ENCODE measurements around the gene TC2N. TPM values are rescaled to one million over a fixed set of nuclear protein-coding genes. Genes with fewer than 3 reads are reported as not detected.
"Not testable (repeated sequence)": the region's sequence is repeated elsewhere in the genome, so short reads cannot be mapped to it uniquely, and the experiment has no call there.

The TC2N gene
- total RNA-seq, 2 experiments from 2014 or later: 180 to 195 TPM

- H3K27me3 Mint-ChIP-seq, H3K27ac Mint-ChIP-seq, H3K4me1 Mint-ChIP-seq, H3K4me3 Mint-ChIP-seq, DNase-seq, CTCF ChIA-PET: not testable (repeated sequence)
- Mint-ChIP-seq H3K9me3 (peaks cover 42% of the 10 kb centered on the region), H3K36me3 (ENCODE audit: low read depth) (peaks cover 79% of the 10 kb centered on the region)
- POLR2A ChIA-PET: interaction anchor here (0.6 to 1.4 kb wide), 2 partner anchors 61 to 233 kb away, joined by 3 read pairs; partner anchors contain the start of gene TC2N
Measured at GRCh38 chr14:91806094-91806493, 61.2 kb downstream of the TC2N start.

GRCh38 chr14:91805659-91806058, 61.7 kb downstream of the TC2N start:
- H3K9me3 Mint-ChIP-seq: peaks cover 38% of the 10 kb centered on the region
- ChIA-PET CTCF (interaction anchor here (1.4 kb wide), 1 partner anchor 192 kb away, joined by 4 read pairs; no protein-coding TSS in a partner anchor), POLR2A (interaction anchor here (0.6 to 1.4 kb wide), 2 partner anchors 61 to 234 kb away, joined by 3 read pairs; partner anchors contain the start of gene TC2N)
- DNase-seq: no peak
- H3K4me1 Mint-ChIP-seq: no peaks in the 10 kb centered on the region
- no peak overlapping the region for H3K4me3 Mint-ChIP-seq
- no peak overlapping the region for H3K27ac Mint-ChIP-seq
- H3K27me3 Mint-ChIP-seq: no peaks in the 10 kb centered on the region
- H3K36me3 Mint-ChIP-seq (ENCODE audit: low read depth): peaks cover 75% of the 10 kb centered on the region

GRCh38 chr14:91801358-91801757, 66.0 kb downstream of the TC2N start:
- Mint-ChIP-seq H3K36me3 (ENCODE audit: low read depth) (peaks cover 45% of the 10 kb centered on the region), H3K27ac (no peak overlapping the region), H3K9me3 (peaks cover 8% of the 10 kb centered on the region), H3K27me3 (no peaks in the 10 kb centered on the region), H3K4me1 (peaks cover 5% of the 10 kb centered on the region), H3K4me3 (no peak overlapping the region)
- CTCF ChIA-PET: interaction anchor here (2.4 kb wide), 1 partner anchor 110 kb away, joined by 10 read pairs; no protein-coding TSS in a partner anchor
- no peak for DNase-seq
- POLR2A ChIA-PET: interaction anchor here (0.9 to 1.1 kb wide), 2 partner anchors 23 to 62 kb away, joined by 3 to 4 read pairs; no protein-coding TSS in a partner anchor

GRCh38 chr14:91796617-91797347, 70.6 kb downstream of the TC2N start:
- POLR2A ChIA-PET: interaction anchor here (0.6 to 1.0 kb wide), 2 partner anchors 244 to 1523 kb away, joined by 3 read pairs; no protein-coding TSS in a partner anchor

GRCh38 chr14:91793704-91794103, 73.6 kb downstream of the TC2N start:
- no peaks in the 10 kb centered on the region for H3K9me3 Mint-ChIP-seq
- CTCF ChIA-PET: interaction anchor here (1.3 kb wide), 1 partner anchor 118 kb away, joined by 4 read pairs; no protein-coding TSS in a partner anchor
- H3K36me3 Mint-ChIP-seq (ENCODE audit: low read depth): peaks cover 58% of the 10 kb centered on the region
- no peak overlapping the region for H3K4me3 Mint-ChIP-seq
- DNase-seq: no peak
- H3K4me1 Mint-ChIP-seq: peaks cover 25% of the 10 kb centered on the region
- H3K27ac Mint-ChIP-seq: no peak overlapping the region
- POLR2A ChIA-PET: interaction anchor here (0.7 kb wide), 1 partner anchor 73 kb away, joined by 3 read pairs; no protein-coding TSS in a partner anchor
- no peaks in the 10 kb centered on the region for H3K27me3 Mint-ChIP-seq

More at GRCh38 chr14:91796617-91797347, 70.6 kb downstream of the TC2N start:
- H3K4me1 Mint-ChIP-seq: peaks cover 25% of the 10 kb centered on the region
- CTCF ChIA-PET: no interaction called here
- no peak overlapping the region for H3K27ac Mint-ChIP-seq
- H3K27me3 Mint-ChIP-seq: no peaks in the 10 kb centered on the region
- H3K36me3 Mint-ChIP-seq (ENCODE audit: low read depth): peaks cover 55% of the 10 kb centered on the region
- no peaks in the 10 kb centered on the region for H3K9me3 Mint-ChIP-seq
- no peak overlapping the region for H3K4me3 Mint-ChIP-seq
- no peak for DNase-seq

GRCh38 chr14:91786188-91786587, 81.1 kb downstream of the TC2N start:
- H3K36me3 Mint-ChIP-seq (ENCODE audit: low read depth): peaks cover 69% of the 10 kb centered on the region
- no peak overlapping the region for H3K4me3 Mint-ChIP-seq
- no peak for DNase-seq
- ChIA-PET POLR2A (interaction anchor here (1.2 kb wide), 1 partner anchor 74 kb away, joined by 3 read pairs; no protein-coding TSS in a partner anchor), CTCF (interaction anchor here (1.8 to 2.6 kb wide), 2 partner anchors 125 to 211 kb away, joined by 8 to 9 read pairs; no protein-coding TSS in a partner anchor)
- no peaks in the 10 kb centered on the region for H3K9me3 Mint-ChIP-seq
- H3K4me1 Mint-ChIP-seq: no peaks in the 10 kb centered on the region
- no peaks in the 10 kb centered on the region for H3K27me3 Mint-ChIP-seq
- H3K27ac Mint-ChIP-seq: no peak overlapping the region

GRCh38 chr14:91780452-91780851, 86.9 kb downstream of the TC2N start:
- Mint-ChIP-seq H3K36me3 (ENCODE audit: low read depth) (peaks cover 57% of the 10 kb centered on the region), H3K9me3 (no peaks in the 10 kb centered on the region), H3K4me1 (no peaks in the 10 kb centered on the region), H3K27me3 (no peaks in the 10 kb centered on the region), H3K27ac (no peak overlapping the region), H3K4me3 (no peak overlapping the region)
- ChIA-PET POLR2A (interaction anchor here (1.5 kb wide), 1 partner anchor 259 kb away, joined by 3 read pairs; no protein-coding TSS in a partner anchor), CTCF (interaction anchor here (0.9 to 1.9 kb wide), 2 partner anchors 11 to 131 kb away, joined by 3 to 6 read pairs; no protein-coding TSS in a partner anchor)
- DNase-seq: no peak

- Mint-ChIP-seq H3K27ac (no peak overlapping the region), H3K4me1 (peaks cover 7% of the 10 kb centered on the region), H3K27me3 (no peaks in the 10 kb centered on the region), H3K4me3 (no peak overlapping the region), H3K36me3 (ENCODE audit: low read depth) (peaks cover 40% of the 10 kb centered on the region), H3K9me3 (no peaks in the 10 kb centered on the region)
- POLR2A ChIA-PET: no interaction called here
- CTCF ChIA-PET: no interaction called here
- no peak for DNase-seq
Measured at GRCh38 chr14:91778217-91778616, 89.1 kb downstream of the TC2N start.

GRCh38 chr14:91774140-91775096, 92.9 kb downstream of the TC2N start:
- no peak overlapping the region for H3K27ac Mint-ChIP-seq
- POLR2A ChIA-PET: no interaction called here
- H3K4me1 Mint-ChIP-seq: peaks cover 7% of the 10 kb centered on the region
- no peak overlapping the region for H3K4me3 Mint-ChIP-seq
- H3K27me3 Mint-ChIP-seq: no peaks in the 10 kb centered on the region
- H3K9me3 Mint-ChIP-seq: no peaks in the 10 kb centered on the region
- CTCF ChIA-PET: interaction anchor here (1.4 kb wide), 1 partner anchor 137 kb away, joined by 3 read pairs; no protein-coding TSS in a partner anchor
- peaks cover 20% of the 10 kb centered on the region for H3K36me3 Mint-ChIP-seq (ENCODE audit: low read depth)
- no peak for DNase-seq

GRCh38 chr14:91770185-91770584, 97.2 kb downstream of the TC2N start:
- POLR2A ChIA-PET: no interaction called here
- H3K27ac Mint-ChIP-seq: no peak overlapping the region
- CTCF ChIA-PET: interaction anchor here (1.0 to 1.3 kb wide), 2 partner anchors 14 to 227 kb away, joined by 3 to 4 read pairs; no protein-coding TSS in a partner anchor
- H3K27me3 Mint-ChIP-seq: no peaks in the 10 kb centered on the region
- no peak overlapping the region for H3K4me3 Mint-ChIP-seq
- H3K9me3 Mint-ChIP-seq: no peaks in the 10 kb centered on the region
- H3K4me1 Mint-ChIP-seq: peaks cover 7% of the 10 kb centered on the region
- peaks cover 9% of the 10 kb centered on the region for H3K36me3 Mint-ChIP-seq (ENCODE audit: low read depth)
- DNase-seq: no peak

- Mint-ChIP-seq H3K4me3 (no peak overlapping the region), H3K9me3 (peaks cover 6% of the 10 kb centered on the region), H3K27ac (no peak overlapping the region), H3K27me3 (no peaks in the 10 kb centered on the region), H3K4me1 (no peaks in the 10 kb centered on the region), H3K36me3 (ENCODE audit: low read depth) (peaks cover 36% of the 10 kb centered on the region)
- DNase-seq: no peak
- ChIA-PET POLR2A (no interaction called here), CTCF (no interaction called here)
Measured at GRCh38 chr14:91755570-91756295, 111.6 kb downstream of the TC2N start.

GRCh38 chr14:91754819-91755218, 112.5 kb downstream of the TC2N start:
- Mint-ChIP-seq H3K4me3 (no peak overlapping the region), H3K36me3 (ENCODE audit: low read depth) (peaks cover 27% of the 10 kb centered on the region), H3K4me1 (no peaks in the 10 kb centered on the region), H3K27ac (no peak overlapping the region), H3K9me3 (no peaks in the 10 kb centered on the region), H3K27me3 (no peaks in the 10 kb centered on the region)
- no peak for DNase-seq
- ChIA-PET POLR2A (no interaction called here), CTCF (no interaction called here)

Measured in activated CD4-positive, alpha-beta memory T cell treated with anti-CD3 and anti-CD28 coated beads, Interleukin-2, amount 10 ng/mL, durations not matched to agents 7 days and 5 days (primary cell).